GM18909 (cell line): ENCODE results near the gene USP17L27.
"Not testable (repeated sequence)": the region's sequence is repeated elsewhere in the genome, so short reads cannot be mapped to it uniquely, and the experiment has no call there.

Experiments used
- ATAC-seq: cut with Tn5 transposase; IDR thresholded peaks from one replicate; pipeline ENCODE4 v1.9.1; 2021; ENCODE audit warnings: mild to moderate bottlenecking; ENCODE audit not compliant: unreplicated experiment, poor library complexity

The USP17L27 gene, protein sequence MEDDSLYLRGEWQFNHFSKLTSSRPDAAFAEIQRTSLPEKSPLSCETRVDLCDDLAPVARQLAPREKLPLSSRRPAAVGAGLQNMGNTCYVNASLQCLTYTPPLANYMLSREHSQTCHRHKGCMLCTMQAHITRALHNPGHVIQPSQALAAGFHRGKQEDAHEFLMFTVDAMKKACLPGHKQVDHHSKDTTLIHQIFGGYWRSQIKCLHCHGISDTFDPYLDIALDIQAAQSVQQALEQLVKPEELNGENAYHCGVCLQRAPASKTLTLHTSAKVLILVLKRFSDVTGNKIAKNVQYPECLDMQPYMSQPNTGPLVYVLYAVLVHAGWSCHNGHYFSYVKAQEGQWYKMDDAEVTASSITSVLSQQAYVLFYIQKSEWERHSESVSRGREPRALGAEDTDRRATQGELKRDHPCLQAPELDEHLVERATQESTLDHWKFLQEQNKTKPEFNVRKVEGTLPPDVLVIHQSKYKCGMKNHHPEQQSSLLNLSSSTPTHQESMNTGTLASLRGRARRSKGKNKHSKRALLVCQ

DNA sequence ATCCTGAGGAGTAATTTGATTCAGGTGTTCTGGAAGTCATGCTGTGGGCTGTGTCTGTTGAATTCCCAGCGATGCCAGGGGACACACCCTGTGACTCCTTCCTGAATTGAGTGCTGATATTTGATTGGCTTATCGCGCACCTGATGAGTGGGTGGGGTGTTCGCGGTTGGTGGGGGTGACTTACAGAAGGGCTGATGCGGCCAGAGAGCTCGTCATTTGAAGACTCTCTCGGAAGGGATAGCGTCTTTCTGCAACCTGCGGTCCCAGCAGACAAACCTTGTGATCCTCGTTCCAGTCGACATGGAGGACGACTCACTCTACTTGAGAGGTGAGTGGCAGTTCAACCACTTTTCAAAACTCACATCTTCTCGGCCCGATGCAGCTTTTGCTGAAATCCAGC, at the start of gene USP17L27:
Gene USP17L27 (plus strand): TSS at position 301 of the 400 bp plus-strand sequence. CDS start 0 bp downstream, at position 301.
- not testable (repeated sequence) for ATAC-seq

DNA sequence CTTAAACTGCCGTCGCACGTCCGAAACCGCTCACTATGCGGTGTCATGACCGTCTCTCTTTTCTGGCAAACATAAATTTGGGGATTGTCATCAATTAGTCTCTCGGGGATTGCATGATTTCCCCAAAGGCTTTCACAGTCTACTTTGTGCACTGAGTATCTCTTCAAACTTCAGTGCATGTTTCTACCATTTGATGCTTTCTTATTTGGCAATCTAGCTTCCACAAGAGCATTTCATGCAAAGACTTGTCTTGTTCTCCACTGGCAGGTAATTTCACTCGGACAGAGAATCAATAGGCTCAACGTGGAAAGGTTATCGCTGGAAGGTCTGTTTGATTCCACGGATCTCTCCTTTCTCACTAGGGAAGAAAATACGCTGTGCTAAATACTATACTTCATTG, 19.8 kb upstream of the USP17L27 start:
- not testable (repeated sequence) for ATAC-seq

DNA sequence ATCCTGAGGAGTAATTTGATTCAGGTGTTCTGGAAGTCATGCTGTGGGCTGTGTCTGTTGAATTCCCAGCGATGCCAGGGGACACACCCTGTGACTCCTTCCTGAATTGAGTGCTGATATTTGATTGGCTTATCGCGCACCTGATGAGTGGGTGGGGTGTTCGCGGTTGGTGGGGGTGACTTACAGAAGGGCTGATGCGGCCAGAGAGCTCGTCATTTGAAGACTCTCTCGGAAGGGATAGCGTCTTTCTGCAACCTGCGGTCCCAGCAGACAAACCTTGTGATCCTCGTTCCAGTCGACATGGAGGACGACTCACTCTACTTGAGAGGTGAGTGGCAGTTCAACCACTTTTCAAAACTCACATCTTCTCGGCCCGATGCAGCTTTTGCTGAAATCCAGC, 19.1 kb upstream of the USP17L27 start, which contains the start of gene USP17L24:
Gene USP17L24 (plus strand): TSS at position 301 of the 400 bp plus-strand sequence. CDS start 0 bp downstream, at position 301.
- not testable (repeated sequence) for ATAC-seq

DNA sequence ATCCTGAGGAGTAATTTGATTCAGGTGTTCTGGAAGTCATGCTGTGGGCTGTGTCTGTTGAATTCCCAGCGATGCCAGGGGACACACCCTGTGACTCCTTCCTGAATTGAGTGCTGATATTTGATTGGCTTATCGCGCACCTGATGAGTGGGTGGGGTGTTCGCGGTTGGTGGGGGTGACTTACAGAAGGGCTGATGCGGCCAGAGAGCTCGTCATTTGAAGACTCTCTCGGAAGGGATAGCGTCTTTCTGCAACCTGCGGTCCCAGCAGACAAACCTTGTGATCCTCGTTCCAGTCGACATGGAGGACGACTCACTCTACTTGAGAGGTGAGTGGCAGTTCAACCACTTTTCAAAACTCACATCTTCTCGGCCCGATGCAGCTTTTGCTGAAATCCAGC, 14.3 kb upstream of the USP17L27 start, which contains the start of gene USP17L25:
Gene USP17L25 (plus strand): TSS at position 301 of the 400 bp plus-strand sequence. CDS start 0 bp downstream, at position 301.
- ATAC-seq: not testable (repeated sequence)

DNA sequence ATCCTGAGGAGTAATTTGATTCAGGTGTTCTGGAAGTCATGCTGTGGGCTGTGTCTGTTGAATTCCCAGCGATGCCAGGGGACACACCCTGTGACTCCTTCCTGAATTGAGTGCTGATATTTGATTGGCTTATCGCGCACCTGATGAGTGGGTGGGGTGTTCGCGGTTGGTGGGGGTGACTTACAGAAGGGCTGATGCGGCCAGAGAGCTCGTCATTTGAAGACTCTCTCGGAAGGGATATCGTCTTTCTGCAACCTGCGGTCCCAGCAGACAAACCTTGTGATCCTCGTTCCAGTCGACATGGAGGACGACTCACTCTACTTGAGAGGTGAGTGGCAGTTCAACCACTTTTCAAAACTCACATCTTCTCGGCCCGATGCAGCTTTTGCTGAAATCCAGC, 9.6 kb upstream of the USP17L27 start, which contains the start of gene USP17L26:
Gene USP17L26 (plus strand): TSS at position 301 of the 400 bp plus-strand sequence. CDS start 0 bp downstream, at position 301.
- not testable (repeated sequence) for ATAC-seq

DNA sequence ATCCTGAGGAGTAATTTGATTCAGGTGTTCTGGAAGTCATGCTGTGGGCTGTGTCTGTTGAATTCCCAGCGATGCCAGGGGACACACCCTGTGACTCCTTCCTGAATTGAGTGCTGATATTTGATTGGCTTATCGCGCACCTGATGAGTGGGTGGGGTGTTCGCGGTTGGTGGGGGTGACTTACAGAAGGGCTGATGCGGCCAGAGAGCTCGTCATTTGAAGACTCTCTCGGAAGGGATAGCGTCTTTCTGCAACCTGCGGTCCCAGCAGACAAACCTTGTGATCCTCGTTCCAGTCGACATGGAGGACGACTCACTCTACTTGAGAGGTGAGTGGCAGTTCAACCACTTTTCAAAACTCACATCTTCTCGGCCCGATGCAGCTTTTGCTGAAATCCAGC, 4.8 kb upstream of the USP17L27 start, which contains the start of gene USP17L5:
Gene USP17L5 (plus strand): TSS at position 301 of the 400 bp plus-strand sequence. CDS start 0 bp downstream, at position 301.
- ATAC-seq: not testable (repeated sequence)

DNA sequence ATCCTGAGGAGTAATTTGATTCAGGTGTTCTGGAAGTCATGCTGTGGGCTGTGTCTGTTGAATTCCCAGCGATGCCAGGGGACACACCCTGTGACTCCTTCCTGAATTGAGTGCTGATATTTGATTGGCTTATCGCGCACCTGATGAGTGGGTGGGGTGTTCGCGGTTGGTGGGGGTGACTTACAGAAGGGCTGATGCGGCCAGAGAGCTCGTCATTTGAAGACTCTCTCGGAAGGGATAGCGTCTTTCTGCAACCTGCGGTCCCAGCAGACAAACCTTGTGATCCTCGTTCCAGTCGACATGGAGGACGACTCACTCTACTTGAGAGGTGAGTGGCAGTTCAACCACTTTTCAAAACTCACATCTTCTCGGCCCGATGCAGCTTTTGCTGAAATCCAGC, 4.6 kb downstream of the USP17L27 start, which contains the start of gene USP17L28:
Gene USP17L28 (plus strand): TSS at position 301 of the 400 bp plus-strand sequence. CDS start 0 bp downstream, at position 301.
- ATAC-seq: not testable (repeated sequence)

DNA sequence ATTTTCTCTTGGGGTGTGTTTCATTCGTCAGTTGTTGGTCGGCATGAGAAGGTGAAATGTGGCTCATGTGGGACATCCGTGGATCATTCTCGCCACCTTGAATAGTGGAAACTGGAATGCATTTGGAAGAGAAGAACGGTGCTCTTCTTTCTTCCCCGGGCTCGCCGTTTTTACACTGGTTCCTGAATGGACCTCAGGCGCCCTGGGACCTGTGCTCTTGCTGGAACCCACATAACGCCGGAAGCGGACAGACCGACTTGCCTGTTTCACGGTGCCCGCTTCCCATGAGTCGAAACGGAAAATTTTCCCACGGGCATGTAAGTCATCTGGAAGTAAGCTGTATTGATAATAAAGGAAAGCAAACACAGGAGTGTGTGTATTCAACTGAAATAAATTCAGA, 6.9 kb downstream of the USP17L27 start:
- ATAC-seq: not testable (repeated sequence)

DNA sequence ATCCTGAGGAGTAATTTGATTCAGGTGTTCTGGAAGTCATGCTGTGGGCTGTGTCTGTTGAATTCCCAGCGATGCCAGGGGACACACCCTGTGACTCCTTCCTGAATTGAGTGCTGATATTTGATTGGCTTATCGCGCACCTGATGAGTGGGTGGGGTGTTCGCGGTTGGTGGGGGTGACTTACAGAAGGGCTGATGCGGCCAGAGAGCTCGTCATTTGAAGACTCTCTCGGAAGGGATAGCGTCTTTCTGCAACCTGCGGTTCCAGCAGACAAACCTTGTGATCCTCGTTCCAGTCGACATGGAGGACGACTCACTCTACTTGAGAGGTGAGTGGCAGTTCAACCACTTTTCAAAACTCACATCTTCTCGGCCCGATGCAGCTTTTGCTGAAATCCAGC, 9.4 kb downstream of the USP17L27 start, which contains the start of gene USP17L29:
Gene USP17L29 (plus strand): TSS at position 301 of the 400 bp plus-strand sequence. CDS start 0 bp downstream, at position 301.
- ATAC-seq: not testable (repeated sequence)

DNA sequence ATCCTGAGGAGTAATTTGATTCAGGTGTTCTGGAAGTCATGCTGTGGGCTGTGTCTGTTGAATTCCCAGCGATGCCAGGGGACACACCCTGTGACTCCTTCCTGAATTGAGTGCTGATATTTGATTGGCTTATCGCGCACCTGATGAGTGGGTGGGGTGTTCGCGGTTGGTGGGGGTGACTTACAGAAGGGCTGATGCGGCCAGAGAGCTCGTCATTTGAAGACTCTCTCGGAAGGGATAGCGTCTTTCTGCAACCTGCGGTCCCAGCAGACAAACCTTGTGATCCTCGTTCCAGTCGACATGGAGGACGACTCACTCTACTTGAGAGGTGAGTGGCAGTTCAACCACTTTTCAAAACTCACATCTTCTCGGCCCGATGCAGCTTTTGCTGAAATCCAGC, 18.9 kb downstream of the USP17L27 start, which contains the start of gene USP17L30:
Gene USP17L30 (plus strand): TSS at position 301 of the 400 bp plus-strand sequence. CDS start 0 bp downstream, at position 301.
- ATAC-seq: not testable (repeated sequence)

DNA sequence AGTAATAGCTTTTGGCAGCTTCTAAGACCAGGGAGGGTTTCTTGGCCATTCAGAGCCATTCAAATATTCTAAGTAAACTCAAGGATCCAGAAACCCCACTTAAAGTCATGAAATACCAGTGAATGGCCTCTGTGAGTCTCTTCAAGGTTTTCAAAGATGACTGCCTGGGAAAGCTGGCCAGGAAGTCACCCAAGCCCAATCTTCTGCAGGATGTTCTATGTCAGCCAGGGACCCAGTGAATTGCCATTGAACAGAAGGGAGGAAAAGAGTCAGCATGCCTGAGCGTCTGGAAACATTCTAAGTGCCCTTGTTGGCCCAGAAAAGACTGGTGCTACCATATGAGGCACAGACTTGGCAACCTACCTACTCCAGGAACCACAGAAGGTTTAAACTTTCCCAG, 35.9 kb downstream of the USP17L27 start:
- not testable (repeated sequence) for ATAC-seq

DNA sequence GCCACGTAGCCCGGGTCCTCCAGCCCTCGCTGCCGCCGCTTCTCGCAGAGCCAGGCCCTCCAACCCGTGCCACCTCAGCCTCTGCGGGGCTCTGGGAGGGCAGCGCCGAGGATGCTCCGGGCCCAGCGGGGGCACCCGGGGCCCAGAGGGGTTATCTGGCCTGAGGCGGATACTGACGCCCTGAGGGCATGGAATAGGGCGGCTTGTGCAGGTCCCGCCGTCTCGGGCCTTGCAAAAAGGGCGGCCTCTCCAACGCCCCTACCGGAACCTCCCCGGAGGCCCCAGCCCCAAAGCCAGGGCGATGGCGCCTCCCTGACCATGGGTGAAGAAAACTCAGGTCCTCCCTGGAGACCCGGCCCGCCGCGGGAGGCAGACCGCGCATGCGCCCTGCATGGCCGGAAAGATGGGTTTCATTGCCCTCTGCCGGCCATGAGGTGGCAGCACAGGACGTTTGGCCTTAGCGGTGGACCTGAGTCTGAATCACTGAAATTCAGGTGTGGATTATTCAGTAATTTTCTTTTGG, 37.1 kb downstream of the USP17L27 start:
- not testable (repeated sequence) for ATAC-seq

DNA sequence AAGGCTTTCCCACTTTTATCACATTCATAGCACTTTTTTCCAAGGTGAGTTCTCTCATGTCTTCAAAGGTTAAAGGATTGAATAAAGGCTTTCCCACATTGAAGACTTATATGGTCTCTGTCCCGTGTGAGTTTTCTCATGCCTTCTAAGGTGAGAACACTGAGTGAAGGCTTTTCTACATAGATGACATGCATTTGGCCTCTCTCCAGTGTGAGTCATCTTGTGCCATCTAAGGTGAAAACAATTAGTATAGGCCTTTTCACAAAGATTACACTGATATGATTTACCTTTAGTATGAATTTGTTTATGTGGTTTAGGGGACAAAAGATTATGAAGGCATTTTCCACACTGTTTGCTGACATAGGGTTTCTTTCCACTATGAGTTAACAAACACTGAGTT, 40.2 kb downstream of the USP17L27 start:
- ATAC-seq: no peak

DNA sequence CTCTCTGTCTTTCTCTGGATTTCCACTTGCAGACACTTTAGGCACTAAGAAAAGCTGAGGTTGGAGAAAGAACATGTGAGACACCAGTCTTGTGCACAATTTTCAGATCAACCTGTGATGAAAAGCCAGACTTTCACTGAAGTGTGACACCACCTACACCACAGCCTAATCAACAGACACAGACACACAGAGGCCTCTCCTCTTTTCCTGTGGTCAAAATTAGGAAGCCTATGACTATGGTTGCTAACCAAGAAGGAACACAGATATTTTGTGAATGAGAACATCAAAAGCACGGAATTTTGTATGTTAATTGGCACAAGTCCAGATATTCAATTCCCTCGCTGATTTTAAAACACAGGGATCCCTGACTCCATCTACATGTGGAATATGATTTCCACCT, 45.1 kb downstream of the USP17L27 start:
- not testable (repeated sequence) for ATAC-seq
